ENCODE results near the gene CTXND1. TPM values are rescaled to one million over a fixed set of nuclear protein-coding genes. Genes with fewer than 3 reads are reported as not detected.

The CTXND1 gene
- total RNA-seq, 1 experiment from 2014 or later, result not detected

- in situ Hi-C loops (cut with HindIII; ENCODE audit: low pct_unique_long_range_greater_than_20kb, low sequenced_read_pairs), result no loop called here
- DNase-seq (ENCODE audit: low read depth), result no peak
Observed at GRCh38 chr15:80217327-80217900, 34.6 kb downstream of the CTXND1 start.

GRCh38 chr15:80216911-80217310, 35.1 kb downstream of the CTXND1 start:
- in situ Hi-C loops (cut with HindIII; ENCODE audit: low pct_unique_long_range_greater_than_20kb, low sequenced_read_pairs), result no loop called here
- DNase-seq (ENCODE audit: low read depth), result no peak

- DNase-seq (ENCODE audit: low read depth), result no peak
Observed at GRCh38 chr15:80216141-80216540, 35.9 kb downstream of the CTXND1 start.

GRCh38 chr15:80214910-80215309, 37.1 kb downstream of the CTXND1 start:
- in situ Hi-C loops (cut with HindIII; ENCODE audit: low pct_unique_long_range_greater_than_20kb, low sequenced_read_pairs), result no loop called here
- DNase-seq (ENCODE audit: low read depth), result no peak

More at GRCh38 chr15:80216141-80216540, 35.9 kb downstream of the CTXND1 start:
- in situ Hi-C loops (cut with HindIII; ENCODE audit: low pct_unique_long_range_greater_than_20kb, low sequenced_read_pairs), result no loop called here

GRCh38 chr15:80211976-80212375, 40.0 kb downstream of the CTXND1 start:
- in situ Hi-C loops (cut with HindIII; ENCODE audit: low pct_unique_long_range_greater_than_20kb, low sequenced_read_pairs), result no loop called here
- DNase-seq (ENCODE audit: low read depth), result no peak

- no peak for DNase-seq (ENCODE audit: low read depth)
- in situ Hi-C loops (cut with HindIII; ENCODE audit: low pct_unique_long_range_greater_than_20kb, low sequenced_read_pairs), result no loop called here
Observed at GRCh38 chr15:80210611-80211573, 41.1 kb downstream of the CTXND1 start.

- in situ Hi-C loops (cut with HindIII; ENCODE audit: low pct_unique_long_range_greater_than_20kb, low sequenced_read_pairs), result no loop called here
- no peak for DNase-seq (ENCODE audit: low read depth)
Observed at GRCh38 chr15:80208758-80209734, 43.0 kb downstream of the CTXND1 start.

- no peak for DNase-seq (ENCODE audit: low read depth)
- in situ Hi-C loops (cut with HindIII; ENCODE audit: low pct_unique_long_range_greater_than_20kb, low sequenced_read_pairs), result no loop called here
Observed at GRCh38 chr15:80207887-80208286, 44.1 kb downstream of the CTXND1 start.

- in situ Hi-C loops (cut with HindIII; ENCODE audit: low pct_unique_long_range_greater_than_20kb, low sequenced_read_pairs), result no loop called here
- DNase-seq (ENCODE audit: low read depth), result no peak
Observed at GRCh38 chr15:80204231-80204630, 47.8 kb downstream of the CTXND1 start.

GRCh38 chr15:80203361-80203885, 48.6 kb downstream of the CTXND1 start:
- in situ Hi-C loops (cut with HindIII; ENCODE audit: low pct_unique_long_range_greater_than_20kb, low sequenced_read_pairs), result no loop called here
- no peak for DNase-seq (ENCODE audit: low read depth)

- DNase-seq (ENCODE audit: low read depth), result no peak
- in situ Hi-C loops (cut with HindIII; ENCODE audit: low pct_unique_long_range_greater_than_20kb, low sequenced_read_pairs), result no loop called here
Observed at GRCh38 chr15:80202641-80203360, 49.2 kb downstream of the CTXND1 start.

GRCh38 chr15:80202016-80202315, 50.0 kb downstream of the CTXND1 start:
- in situ Hi-C loops (cut with HindIII; ENCODE audit: low pct_unique_long_range_greater_than_20kb, low sequenced_read_pairs), result no loop called here
- no peak for DNase-seq (ENCODE audit: low read depth)

- in situ Hi-C loops (cut with HindIII; ENCODE audit: low pct_unique_long_range_greater_than_20kb, low sequenced_read_pairs), result no loop called here
- no peak for DNase-seq (ENCODE audit: low read depth)
Observed at GRCh38 chr15:80201256-80202015, 50.6 kb downstream of the CTXND1 start.

- DNase-seq (ENCODE audit: low read depth), result no peak
- in situ Hi-C loops (cut with HindIII; ENCODE audit: low pct_unique_long_range_greater_than_20kb, low sequenced_read_pairs), result no loop called here
Observed at GRCh38 chr15:80199869-80200268, 52.1 kb downstream of the CTXND1 start.

GRCh38 chr15:80199366-80199765, 52.6 kb downstream of the CTXND1 start:
- no peak for DNase-seq (ENCODE audit: low read depth)
- in situ Hi-C loops (cut with HindIII; ENCODE audit: low pct_unique_long_range_greater_than_20kb, low sequenced_read_pairs), result no loop called here

- in situ Hi-C loops (cut with HindIII; ENCODE audit: low pct_unique_long_range_greater_than_20kb, low sequenced_read_pairs), result no loop called here
- DNase-seq (ENCODE audit: low read depth), result no peak
Observed at GRCh38 chr15:80194914-80195313, 57.1 kb downstream of the CTXND1 start.

GRCh38 chr15:80194186-80194585, 57.8 kb downstream of the CTXND1 start:
- DNase-seq (ENCODE audit: low read depth), result no peak
- in situ Hi-C loops (cut with HindIII; ENCODE audit: low pct_unique_long_range_greater_than_20kb, low sequenced_read_pairs), result no loop called here

Data from Caki2 (cell line).